ENCODE measurements around the gene SLC18A3.

SLC18A3 gene

GRCh38 chr10:49645417-49645816, 35.3 kb downstream of the SLC18A3 start:
- Histone ChIP-seq H3K36me3 (ENCODE audit: insufficient read depth, low read length) (no peaks in the 10 kb centered on the region), H4K20me1 (ENCODE audit: insufficient read depth, low read length) (no peaks in the 10 kb centered on the region), H3K4me2 (ENCODE audit: low read length) (no peak overlapping the region), H3K4me3 (ENCODE audit: low read depth, low read length, poor library complexity, severe bottlenecking) (no peak overlapping the region), H3K9me3 (ENCODE audit: low read length) (no peaks in the 10 kb centered on the region), H3F3A (ENCODE audit: insufficient read depth, low read length) (no peaks in the 10 kb centered on the region), H3K4me1 (ENCODE audit: insufficient read depth, low read length, severe bottlenecking) (peaks cover 5% of the 10 kb centered on the region), H3K9me2 (ENCODE audit: low read depth, low read length) (no peaks in the 10 kb centered on the region), H2AFZ (ENCODE audit: low read length) (no peak overlapping the region), H3K79me2 (ENCODE audit: insufficient read depth, low read length) (no peaks in the 10 kb centered on the region), H3K9ac (ENCODE audit: low read length) (no peak overlapping the region), H3K27ac (ENCODE audit: low read depth, low read length, poor library complexity, severe bottlenecking) (no peak overlapping the region), H3K27me3 (ENCODE audit: insufficient read depth, low read length) (no peaks in the 10 kb centered on the region)
- TF ChIP-seq, protein P1, sequence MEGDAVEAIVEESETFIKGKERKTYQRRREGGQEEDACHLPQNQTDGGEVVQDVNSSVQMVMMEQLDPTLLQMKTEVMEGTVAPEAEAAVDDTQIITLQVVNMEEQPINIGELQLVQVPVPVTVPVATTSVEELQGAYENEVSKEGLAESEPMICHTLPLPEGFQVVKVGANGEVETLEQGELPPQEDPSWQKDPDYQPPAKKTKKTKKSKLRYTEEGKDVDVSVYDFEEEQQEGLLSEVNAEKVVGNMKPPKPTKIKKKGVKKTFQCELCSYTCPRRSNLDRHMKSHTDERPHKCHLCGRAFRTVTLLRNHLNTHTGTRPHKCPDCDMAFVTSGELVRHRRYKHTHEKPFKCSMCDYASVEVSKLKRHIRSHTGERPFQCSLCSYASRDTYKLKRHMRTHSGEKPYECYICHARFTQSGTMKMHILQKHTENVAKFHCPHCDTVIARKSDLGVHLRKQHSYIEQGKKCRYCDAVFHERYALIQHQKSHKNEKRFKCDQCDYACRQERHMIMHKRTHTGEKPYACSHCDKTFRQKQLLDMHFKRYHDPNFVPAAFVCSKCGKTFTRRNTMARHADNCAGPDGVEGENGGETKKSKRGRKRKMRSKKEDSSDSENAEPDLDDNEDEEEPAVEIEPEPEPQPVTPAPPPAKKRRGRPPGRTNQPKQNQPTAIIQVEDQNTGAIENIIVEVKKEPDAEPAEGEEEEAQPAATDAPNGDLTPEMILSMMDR (IDR thresholded peaks at IDR 0.05; ENCODE audit: low read length) = no peak
- no peak for TF ChIP-seq EZH2 (IDR thresholded peaks at IDR 0.05; ENCODE audit: borderline replicate concordance, low read length)

DNA sequence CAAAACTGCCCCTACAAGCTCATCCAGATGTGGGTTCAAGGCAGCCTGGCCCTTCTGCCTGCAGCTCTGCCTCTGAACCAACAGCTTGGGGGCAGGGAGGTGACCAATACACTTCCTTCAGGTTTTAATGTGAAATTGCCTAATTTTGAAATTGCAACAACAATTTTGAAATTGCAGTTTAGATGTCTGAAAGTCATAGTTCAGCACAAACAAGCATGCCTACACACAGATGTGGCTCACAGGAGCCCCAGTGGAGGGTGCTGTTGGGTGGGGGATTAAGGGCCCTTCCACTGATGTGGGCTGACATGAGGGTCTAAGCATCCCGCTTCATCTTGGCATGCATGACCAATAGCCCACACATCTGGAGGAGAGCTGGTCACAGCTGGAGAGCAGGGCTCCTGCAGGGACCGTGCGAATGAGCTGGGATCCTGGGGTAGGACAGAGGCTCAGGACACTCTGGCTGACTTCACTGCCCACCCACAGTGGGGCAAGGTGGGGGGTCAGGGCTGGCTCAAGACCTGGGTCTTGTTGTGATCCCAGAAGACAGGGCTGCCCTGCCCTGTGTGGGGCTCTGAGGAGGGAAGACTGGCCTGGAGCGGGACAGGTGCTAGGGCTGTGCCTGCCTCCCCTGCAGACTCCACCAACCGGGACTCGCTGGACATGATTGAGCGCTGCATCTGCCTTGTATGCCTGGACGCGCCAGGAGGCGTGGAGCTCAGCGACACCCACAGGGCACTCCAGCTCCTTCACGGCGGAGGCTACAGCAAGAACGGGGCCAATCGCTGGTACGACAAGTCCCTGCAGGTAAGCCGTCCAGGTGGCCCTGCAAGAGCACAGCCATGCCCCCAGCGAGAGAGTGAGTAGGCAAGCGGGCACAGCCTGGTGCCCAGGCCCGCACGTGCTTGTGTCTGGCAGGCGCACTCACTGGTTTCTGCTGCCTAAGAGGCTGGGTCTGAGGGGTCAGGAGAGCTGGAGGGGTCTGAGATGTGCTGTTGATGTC, 36.1 kb downstream of the SLC18A3 start:
- Histone ChIP-seq H3F3A (ENCODE audit: insufficient read depth, low read length) (no peaks in the 10 kb centered on the region), H3K9me2 (ENCODE audit: low read depth, low read length) (no peaks in the 10 kb centered on the region), H2AFZ (ENCODE audit: low read length) (no peak overlapping the region), H3K79me2 (ENCODE audit: insufficient read depth, low read length) (no peaks in the 10 kb centered on the region), H3K27ac (ENCODE audit: low read depth, low read length, poor library complexity, severe bottlenecking) (no peak overlapping the region), H4K20me1 (ENCODE audit: insufficient read depth, low read length) (no peaks in the 10 kb centered on the region), H3K27me3 (ENCODE audit: insufficient read depth, low read length) (no peaks in the 10 kb centered on the region), H3K4me1 (ENCODE audit: insufficient read depth, low read length, severe bottlenecking) (peaks cover 5% of the 10 kb centered on the region), H3K4me2 (ENCODE audit: low read length) (no peak overlapping the region), H3K9me3 (ENCODE audit: low read length) (no peaks in the 10 kb centered on the region), H3K4me3 (ENCODE audit: low read depth, low read length, poor library complexity, severe bottlenecking) (no peak overlapping the region), H3K36me3 (ENCODE audit: insufficient read depth, low read length) (no peaks in the 10 kb centered on the region), H3K9ac (ENCODE audit: low read length) (no peak overlapping the region)
- no peak for TF ChIP-seq EZH2 (IDR thresholded peaks at IDR 0.05; ENCODE audit: borderline replicate concordance, low read length)
- TF ChIP-seq, protein P1 (IDR thresholded peaks at IDR 0.05; ENCODE audit: low read length) = no peak

- no peaks in the 10 kb centered on the region for H3K79me2 ChIP-seq (ENCODE audit: insufficient read depth, low read length)
- no peak overlapping the region for H2AFZ ChIP-seq (ENCODE audit: low read length)
- no peaks in the 10 kb centered on the region for H3K36me3 ChIP-seq (ENCODE audit: insufficient read depth, low read length)
- peaks cover 5% of the 10 kb centered on the region for H3K4me1 ChIP-seq (ENCODE audit: insufficient read depth, low read length, severe bottlenecking)
- TF ChIP-seq EZH2 (IDR thresholded peaks at IDR 0.05; ENCODE audit: borderline replicate concordance, low read length) = no peak
- TF ChIP-seq, protein P1 (IDR thresholded peaks at IDR 0.05; ENCODE audit: low read length) = no peak
- no peak overlapping the region for H3K4me3 ChIP-seq (ENCODE audit: low read depth, low read length, poor library complexity, severe bottlenecking)
- H3K9ac ChIP-seq (ENCODE audit: low read length) = no peak overlapping the region
- H3F3A ChIP-seq (ENCODE audit: insufficient read depth, low read length) = no peaks in the 10 kb centered on the region
- H4K20me1 ChIP-seq (ENCODE audit: insufficient read depth, low read length) = no peaks in the 10 kb centered on the region
- no peaks in the 10 kb centered on the region for H3K9me3 ChIP-seq (ENCODE audit: low read length)
- no peak overlapping the region for H3K27ac ChIP-seq (ENCODE audit: low read depth, low read length, poor library complexity, severe bottlenecking)
- no peaks in the 10 kb centered on the region for H3K27me3 ChIP-seq (ENCODE audit: insufficient read depth, low read length)
- H3K4me2 ChIP-seq (ENCODE audit: low read length) = no peak overlapping the region
- no peaks in the 10 kb centered on the region for H3K9me2 ChIP-seq (ENCODE audit: low read depth, low read length)
These were observed 37.4 kb downstream of the SLC18A3 start for GRCh38 chr10:49647554-49647953.
